HEK293T (cell line): ENCODE data around the gene GATB.

ENCODE experiments used
- BHLHE40 ChIP-seq: fragments of 450-650 bp; IDR thresholded peaks from 2 replicates; pipeline ENCODE4 v1.6.1; 2016; ENCODE audit warnings: mild to moderate bottlenecking, moderate library complexity, borderline replicate concordance
- FOXK2 ChIP-seq: fragments of 450-650 bp; IDR thresholded peaks from 2 replicates; pipeline ENCODE4 v1.6.1; 2016; ENCODE audit warnings: mild to moderate bottlenecking
- FOXM1 ChIP-seq: fragments of 450-650 bp; IDR thresholded peaks from 2 replicates; pipeline ENCODE4 v1.6.1; 2017; ENCODE audit warnings: mild to moderate bottlenecking, borderline replicate concordance
- HDGF ChIP-seq: fragments of 450-650 bp; IDR thresholded peaks from 2 replicates; pipeline ENCODE4 v1.6.1; 2017; ENCODE audit warnings: antibody characterized with exemption, borderline replicate concordance
- SP1 ChIP-seq: fragments of 450-650 bp; IDR thresholded peaks from 2 replicates; pipeline ENCODE4 v1.6.1; 2017
- TARDBP ChIP-seq: fragments of 450-650 bp; IDR thresholded peaks from 2 replicates; pipeline ENCODE4 v1.6.1; 2016

DNA sequence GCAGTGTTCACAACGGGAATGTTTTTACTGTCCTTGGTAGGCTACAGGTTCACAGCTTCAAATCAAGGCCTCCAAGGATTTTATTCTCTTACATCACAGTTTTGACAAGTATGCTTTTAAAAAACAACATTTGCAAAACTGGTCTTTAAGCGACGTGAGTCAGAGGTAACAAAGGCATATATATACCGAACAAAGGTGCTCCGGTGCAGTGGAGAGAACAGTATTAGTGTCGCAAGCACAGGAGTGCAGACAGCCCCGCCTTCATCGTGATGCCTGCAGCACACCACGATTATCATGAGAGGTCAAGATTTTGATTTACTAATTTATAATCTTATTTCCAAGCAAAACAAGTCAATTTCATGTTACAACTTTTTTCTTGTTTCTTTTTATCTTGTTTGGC is 90.8 kb downstream of the GATB start:
- TF ChIP-seq TARDBP (no peak), BHLHE40 (no peak), FOXK2 (no peak), HDGF (no peak), SP1 (no peak), FOXM1 (no peak)
